Liver (tissue), 3 donors: ENCODE data around the gene DBET.
"Not testable (repeated sequence)": the region's sequence is repeated elsewhere in the genome, so short reads cannot be mapped to it uniquely, and the experiment has no call there.

Experiments
- FOXA2 ChIP-seq: IDR thresholded peaks from 2 replicates; pipeline ENCODE4 v1.6.1; 2016; ENCODE audit warnings: antibody characterized with exemption
- HNF4G ChIP-seq: IDR thresholded peaks from 2 replicates; pipeline ENCODE4 v1.6.1; 2016; ENCODE audit warnings: antibody characterized with exemption
- RAD21 ChIP-seq, 2 donors: IDR thresholded peaks; 2 replicates each; pipeline ENCODE4 v1.6.1; 2016; ENCODE audit warnings: antibody characterized with exemption in 2 of 2, mild to moderate bottlenecking in 2 of 2
- TF ChIP-seq, protein P1 (sequence below): fragments of 150-350 bp; IDR thresholded peaks from 2 replicates; pipeline ENCODE4 v1.5.1; 2017; ENCODE audit warnings: improper control_type of control experiment, low read depth, low read length; ENCODE audit not compliant: missing input control
- TF ChIP-seq, protein P2 (sequence below): IDR thresholded peaks from 2 replicates; pipeline ENCODE4 v1.6.1; 2016; ENCODE audit warnings: antibody characterized with exemption, mild to moderate bottlenecking
- donor health status: healthy.
- donor health status: healthy.

DNA sequence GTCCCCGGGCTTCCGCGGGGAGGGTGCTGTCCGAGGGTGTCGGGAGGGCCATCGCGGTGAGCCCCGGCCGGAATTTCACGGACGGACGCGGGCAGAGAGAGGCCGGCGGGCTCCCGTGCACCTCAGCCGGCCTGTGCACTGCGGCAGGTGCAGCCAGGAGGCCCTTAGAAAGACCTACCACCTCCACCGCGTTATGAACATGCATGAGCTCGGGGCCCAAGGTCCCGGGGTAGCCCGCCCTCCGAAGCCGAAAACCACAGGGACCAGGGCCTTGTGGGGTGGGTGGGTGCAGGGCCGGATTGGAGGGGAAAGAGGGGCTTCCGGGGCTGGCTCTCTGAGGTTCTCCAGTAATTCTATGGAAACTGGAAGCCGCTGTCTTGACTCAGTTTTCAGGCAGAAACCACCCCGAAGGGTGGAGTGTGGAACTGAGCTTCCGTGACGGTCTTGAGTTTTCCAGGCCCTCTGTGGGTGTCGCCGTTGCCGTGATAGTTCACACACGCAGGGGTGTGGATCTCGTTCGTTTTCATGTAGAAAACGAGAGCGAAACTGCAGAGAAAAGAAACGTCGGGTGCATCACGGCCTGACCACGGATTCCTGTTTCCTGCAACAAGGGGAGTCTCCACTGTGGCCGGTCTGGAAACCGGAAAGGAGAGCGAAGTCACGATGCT lies 41.6 kb upstream of the DBET start:
- TF ChIP-seq, protein P1, sequence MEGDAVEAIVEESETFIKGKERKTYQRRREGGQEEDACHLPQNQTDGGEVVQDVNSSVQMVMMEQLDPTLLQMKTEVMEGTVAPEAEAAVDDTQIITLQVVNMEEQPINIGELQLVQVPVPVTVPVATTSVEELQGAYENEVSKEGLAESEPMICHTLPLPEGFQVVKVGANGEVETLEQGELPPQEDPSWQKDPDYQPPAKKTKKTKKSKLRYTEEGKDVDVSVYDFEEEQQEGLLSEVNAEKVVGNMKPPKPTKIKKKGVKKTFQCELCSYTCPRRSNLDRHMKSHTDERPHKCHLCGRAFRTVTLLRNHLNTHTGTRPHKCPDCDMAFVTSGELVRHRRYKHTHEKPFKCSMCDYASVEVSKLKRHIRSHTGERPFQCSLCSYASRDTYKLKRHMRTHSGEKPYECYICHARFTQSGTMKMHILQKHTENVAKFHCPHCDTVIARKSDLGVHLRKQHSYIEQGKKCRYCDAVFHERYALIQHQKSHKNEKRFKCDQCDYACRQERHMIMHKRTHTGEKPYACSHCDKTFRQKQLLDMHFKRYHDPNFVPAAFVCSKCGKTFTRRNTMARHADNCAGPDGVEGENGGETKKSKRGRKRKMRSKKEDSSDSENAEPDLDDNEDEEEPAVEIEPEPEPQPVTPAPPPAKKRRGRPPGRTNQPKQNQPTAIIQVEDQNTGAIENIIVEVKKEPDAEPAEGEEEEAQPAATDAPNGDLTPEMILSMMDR, result not testable (repeated sequence)
- TF ChIP-seq RAD21 (IDR thresholded peaks at IDR 0.05); HNF4G; FOXA2: not testable (repeated sequence)
- TF ChIP-seq, protein P2, sequence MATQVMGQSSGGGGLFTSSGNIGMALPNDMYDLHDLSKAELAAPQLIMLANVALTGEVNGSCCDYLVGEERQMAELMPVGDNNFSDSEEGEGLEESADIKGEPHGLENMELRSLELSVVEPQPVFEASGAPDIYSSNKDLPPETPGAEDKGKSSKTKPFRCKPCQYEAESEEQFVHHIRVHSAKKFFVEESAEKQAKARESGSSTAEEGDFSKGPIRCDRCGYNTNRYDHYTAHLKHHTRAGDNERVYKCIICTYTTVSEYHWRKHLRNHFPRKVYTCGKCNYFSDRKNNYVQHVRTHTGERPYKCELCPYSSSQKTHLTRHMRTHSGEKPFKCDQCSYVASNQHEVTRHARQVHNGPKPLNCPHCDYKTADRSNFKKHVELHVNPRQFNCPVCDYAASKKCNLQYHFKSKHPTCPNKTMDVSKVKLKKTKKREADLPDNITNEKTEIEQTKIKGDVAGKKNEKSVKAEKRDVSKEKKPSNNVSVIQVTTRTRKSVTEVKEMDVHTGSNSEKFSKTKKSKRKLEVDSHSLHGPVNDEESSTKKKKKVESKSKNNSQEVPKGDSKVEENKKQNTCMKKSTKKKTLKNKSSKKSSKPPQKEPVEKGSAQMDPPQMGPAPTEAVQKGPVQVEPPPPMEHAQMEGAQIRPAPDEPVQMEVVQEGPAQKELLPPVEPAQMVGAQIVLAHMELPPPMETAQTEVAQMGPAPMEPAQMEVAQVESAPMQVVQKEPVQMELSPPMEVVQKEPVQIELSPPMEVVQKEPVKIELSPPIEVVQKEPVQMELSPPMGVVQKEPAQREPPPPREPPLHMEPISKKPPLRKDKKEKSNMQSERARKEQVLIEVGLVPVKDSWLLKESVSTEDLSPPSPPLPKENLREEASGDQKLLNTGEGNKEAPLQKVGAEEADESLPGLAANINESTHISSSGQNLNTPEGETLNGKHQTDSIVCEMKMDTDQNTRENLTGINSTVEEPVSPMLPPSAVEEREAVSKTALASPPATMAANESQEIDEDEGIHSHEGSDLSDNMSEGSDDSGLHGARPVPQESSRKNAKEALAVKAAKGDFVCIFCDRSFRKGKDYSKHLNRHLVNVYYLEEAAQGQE, result not testable (repeated sequence)
